GM21515 (cell line): ENCODE data around the gene TDRD12.
"Not testable (repeated sequence)": the region's sequence is repeated elsewhere in the genome, so short reads cannot be mapped to it uniquely, and the experiment has no call there.

Experiments
- ATAC-seq: cut with Tn5 transposase; IDR thresholded peaks from one replicate; pipeline ENCODE4 v1.9.1; 2021; ENCODE audit not compliant: unreplicated experiment

Gene TDRD12

DNA sequence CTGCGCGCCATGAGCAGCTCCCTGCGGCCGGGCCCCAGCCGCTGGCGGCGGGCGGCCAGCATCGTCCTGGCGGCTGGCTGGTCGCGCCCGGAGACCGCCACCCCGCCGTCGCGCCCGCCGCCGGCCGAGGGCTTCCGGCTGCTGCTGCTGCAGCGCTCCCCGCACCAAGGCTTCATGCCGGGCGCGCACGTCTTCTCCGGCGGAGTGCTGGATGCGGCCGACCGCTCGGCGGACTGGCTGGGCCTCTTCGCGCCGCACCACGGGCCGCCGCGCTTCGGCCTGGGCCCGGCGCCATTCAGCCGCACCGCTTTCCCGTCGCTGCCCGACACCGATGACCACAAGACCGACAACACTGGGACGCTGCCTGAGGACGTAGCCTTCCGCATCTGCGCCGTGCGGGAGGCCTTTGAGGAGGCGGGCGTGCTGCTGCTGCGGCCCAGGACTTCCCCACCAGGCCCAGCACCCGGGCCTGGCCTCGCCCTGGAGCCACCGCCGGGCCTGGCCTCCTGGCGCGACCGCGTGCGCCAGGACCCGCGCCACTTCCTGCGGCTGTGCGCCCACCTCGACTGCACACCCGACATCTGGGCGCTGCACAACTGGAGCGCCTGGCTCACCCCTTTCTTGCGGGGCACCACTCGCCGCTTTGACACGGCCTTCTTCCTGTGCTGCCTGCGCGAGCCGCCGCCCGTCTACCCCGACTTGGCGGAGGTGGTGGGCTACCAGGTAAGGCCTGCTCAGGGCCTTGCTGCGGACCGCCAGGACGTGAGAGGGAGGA is 27.4 kb upstream of the TDRD12 start:
- peak; percentile 62 for ATAC-seq

DNA sequence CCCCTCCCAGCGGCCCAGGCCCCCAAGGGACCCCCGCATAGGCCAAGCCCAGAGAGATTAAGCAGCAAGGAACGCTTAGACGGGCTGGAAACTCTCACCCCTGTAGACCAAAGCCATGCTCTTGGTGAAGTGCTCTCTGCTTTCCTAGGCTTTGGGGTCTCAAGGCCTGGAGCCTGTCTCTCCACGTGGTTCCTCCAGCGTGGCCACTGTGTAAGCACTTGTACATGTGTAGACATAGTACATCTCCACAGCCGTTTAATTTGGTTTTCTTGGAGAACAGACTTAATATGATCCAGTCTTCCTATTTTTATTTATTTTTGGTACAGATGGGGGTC is 26.9 kb upstream of the TDRD12 start:
- ATAC-seq: no peak

DNA sequence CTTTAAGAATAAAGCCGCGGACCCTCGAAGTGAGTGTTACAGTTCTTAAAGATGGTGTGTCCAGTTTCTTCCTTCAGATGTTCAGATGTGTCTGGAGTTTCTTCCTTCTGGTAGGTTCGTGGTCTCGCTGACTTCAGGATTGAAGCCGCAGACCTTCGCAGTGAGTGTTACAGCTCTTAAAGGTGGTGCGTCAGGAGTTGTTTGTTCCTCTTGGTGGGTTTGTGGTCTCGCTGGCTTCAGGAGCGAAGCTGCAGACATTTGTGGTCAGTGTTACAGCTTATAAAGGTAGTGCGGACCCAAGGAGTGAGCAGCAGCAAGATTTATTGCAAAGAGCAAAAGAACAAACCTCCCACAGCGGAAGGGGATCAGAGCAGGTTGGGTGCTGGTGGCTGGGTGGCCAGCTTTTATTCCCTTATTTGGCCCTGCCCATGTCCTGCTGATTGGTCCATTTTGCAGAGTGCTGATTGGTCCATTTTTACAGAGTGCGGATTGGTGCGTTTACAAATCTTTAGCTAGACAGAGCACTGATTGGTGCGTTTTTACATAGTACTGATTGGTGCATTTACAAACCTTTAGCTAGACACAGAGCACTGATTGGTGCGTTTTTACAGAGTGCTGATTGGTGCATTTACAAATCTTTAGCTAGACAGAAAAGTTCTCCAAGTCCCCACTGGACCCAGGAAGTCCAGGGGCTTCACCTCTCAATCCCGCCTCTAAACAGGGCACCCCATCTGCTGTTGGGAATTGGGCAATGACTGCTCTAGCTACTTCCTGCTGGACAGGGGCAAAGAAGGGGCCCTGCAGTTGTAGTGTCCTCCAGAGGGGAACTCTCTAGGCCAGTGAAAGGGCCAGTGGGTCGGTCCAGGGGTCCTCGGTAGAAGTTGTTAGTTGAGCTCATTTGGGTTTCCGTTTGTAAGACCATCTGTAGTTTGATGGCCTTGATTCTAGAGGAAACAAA is 26.1 kb upstream of the TDRD12 start:
- not testable (repeated sequence) for ATAC-seq

DNA sequence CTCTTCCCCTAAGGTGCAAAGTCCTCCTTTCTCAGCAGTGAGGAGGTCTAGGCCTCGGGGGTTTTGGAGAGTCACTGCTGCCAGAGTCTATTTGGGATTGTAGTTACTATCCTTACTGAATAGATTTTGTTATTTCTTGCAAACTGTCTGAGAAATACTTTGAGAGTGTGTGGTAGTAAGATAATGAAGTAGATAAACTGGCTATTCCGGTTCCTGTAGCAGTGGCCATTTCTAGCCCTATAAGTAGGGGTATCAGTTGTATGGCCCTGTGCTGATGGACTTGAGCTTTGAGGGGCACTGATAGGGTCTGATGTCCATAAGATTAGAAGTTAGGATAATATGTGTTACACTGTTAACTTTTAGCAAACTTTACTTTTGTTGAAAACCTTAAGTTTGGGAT is 25.3 kb upstream of the TDRD12 start:
- ATAC-seq: not testable (repeated sequence)

DNA sequence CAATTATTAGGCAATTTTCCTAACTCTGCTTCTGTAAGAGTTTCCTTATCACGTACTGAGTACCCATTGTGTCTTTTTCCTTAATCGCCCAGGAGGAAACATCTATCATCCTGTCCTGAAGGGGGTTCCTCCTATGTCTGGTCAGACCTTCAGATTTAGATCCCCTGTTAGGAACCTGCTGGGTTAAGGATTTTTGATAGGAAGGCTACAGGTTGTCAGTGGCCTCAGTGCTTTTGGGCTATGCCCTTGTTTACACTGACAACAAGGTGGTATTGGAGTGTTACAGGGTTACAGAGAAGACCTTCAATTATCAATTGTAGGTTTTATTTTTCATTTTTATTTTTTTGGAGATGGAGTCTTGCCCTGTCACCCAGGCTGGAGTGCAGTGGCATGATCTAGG is 24.7 kb upstream of the TDRD12 start:
- not testable (repeated sequence) for ATAC-seq

DNA sequence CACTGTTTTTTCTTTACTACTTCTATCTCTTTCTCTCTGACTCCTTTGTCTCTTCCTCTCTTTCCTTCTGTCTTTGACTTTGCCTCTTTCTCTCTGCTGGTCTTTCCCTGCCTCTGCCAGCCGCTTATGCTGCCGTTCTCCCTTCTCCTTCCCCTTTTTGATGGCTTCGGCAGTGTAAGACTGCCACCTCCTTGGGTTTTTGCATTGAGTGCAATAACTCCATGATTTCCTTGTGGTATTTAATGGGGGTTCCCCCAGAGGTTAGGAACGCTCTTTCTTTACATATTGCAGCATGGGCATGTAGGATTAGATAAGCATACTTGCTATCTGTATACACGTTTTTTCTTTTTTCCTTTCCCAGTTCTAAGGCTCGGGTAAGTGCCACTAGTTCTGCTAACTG is 24.1 kb upstream of the TDRD12 start:
- ATAC-seq: not testable (repeated sequence)

DNA sequence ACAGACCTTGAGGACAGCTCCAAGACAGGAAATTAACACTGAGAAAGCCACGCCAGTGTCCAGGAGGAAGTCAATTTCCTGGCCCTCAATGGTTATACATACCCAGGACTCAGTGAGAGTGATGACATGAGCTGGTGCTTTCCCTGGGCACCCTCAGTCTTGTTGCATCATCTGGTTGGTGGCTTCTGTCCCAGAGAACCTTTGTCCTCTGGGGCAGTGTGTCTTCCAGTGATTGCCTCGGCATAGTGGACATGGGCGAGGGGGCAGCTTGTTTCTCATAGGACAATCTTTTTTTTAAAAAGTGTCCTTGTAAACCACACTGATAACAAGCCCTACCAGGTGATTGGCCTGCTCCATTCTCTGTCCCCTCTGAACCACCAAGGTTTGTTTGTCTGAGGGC is 22.8 kb upstream of the TDRD12 start:
- ATAC-seq: not testable (repeated sequence)

DNA sequence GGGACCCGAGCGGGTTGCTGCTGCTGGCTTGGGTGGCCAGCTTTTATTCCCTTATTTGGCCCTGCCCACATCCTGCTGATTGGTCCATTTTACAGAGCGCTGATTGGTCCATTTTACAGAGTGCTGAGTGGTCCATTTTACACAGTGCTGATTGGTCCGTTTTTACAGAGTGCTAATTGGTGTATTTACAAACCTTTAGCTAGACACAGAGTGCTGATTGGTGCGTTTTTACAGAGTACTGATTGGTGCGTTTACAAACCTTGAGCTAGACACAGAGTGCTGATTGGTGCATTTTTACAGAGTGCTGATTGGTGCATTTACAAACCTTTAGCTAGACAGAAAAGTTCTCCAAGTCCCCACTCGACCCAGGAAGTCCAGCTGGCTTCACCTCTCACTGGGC is 19.4 kb upstream of the TDRD12 start:
- ATAC-seq: not testable (repeated sequence)

DNA sequence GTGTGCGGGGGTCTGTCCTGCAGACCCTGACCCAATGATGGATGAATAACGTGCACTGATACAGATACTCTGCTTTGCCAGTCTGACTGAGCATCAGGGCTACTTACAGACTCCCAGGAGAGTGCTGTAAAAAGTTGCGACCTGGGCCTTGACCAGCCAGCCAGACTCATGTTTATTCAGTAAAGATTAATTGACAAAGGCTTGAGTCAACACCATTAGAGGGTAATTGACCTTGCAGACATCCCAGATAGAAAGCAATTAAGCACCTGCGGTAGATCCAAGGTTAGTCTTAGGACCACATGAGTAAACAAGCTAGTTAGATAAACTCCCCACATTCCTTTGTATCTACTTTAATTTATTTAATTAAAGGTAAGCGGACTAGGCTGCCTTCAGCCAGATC is 17.6 kb upstream of the TDRD12 start:
- ATAC-seq: no peak

DNA sequence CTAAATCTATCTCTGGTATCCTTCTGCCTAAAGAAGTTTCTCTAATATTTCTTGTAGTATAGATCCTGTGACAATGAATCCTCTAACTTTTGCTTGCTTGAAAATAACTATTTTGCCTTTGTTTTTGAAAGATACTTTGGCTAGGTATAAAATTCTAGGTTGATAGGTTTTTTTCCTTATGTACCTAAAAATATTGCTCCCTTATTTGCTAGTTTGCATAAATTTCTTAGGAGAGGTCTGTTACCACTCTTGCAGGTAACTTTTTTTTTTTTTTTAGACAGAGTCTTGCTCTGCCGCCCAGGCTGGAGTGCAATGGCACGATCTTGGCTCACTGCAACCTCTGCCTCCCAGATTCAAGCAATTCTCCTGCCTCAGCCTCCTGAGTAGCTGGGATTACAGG is 15.6 kb upstream of the TDRD12 start:
- ATAC-seq: not testable (repeated sequence)

DNA sequence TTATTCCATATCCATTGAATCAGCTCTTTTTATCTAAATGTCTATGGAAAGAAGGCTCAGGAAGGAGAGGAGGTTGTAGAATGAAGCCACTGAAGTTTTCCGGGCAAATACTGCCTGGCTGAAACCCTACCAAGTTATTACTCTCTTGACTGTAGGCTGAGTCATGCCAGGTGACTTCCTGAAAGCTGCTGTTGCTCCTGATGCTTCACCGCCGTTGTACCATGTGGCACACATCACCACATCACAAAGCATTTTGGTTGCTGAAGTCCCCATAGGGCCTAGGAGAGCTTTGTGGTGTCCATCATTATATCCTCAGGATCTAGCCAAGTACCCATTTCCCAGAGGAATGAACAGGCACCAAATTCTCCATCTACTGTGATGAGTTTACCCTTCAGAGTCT is 11.1 kb upstream of the TDRD12 start:
- no peak for ATAC-seq

DNA sequence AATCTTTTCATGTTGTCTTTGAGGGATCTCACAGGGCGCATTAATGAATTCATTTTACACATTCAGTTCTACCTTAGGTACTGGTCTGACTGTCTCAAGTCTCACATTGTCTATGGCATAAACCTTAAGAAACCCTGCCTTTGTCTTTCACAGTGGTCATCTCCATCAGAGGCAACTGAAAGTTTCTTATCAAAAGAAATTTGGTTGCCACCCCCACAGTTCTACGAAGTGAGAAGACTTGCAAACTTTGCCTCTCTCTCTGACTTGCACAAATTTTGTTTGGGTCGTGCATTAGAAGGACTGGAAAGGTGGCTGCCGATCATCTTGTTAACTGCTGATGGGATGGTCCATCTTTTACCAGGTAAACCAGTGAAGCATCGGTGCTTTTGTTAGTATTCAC is 10.5 kb upstream of the TDRD12 start:
- ATAC-seq: no peak

DNA sequence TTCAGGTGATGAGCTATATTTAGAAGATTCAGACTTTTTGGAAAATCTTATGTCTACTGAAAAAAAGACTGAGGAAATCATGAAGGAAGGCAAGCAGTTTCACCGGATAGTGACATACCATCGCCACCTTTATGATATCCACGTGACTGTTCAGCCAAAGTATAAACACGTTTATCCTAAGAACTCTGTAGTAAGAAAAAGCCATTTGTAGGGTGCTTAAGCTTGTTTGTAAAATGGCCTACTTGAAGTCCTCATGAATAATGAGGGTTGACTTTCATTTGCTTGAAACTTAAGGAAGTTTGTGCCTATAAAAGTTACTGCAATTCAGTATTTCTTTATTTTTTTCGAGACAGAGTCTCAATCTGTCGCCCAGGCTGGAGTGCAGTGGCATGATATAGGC is 7.8 kb upstream of the TDRD12 start:
- no peak for ATAC-seq

DNA sequence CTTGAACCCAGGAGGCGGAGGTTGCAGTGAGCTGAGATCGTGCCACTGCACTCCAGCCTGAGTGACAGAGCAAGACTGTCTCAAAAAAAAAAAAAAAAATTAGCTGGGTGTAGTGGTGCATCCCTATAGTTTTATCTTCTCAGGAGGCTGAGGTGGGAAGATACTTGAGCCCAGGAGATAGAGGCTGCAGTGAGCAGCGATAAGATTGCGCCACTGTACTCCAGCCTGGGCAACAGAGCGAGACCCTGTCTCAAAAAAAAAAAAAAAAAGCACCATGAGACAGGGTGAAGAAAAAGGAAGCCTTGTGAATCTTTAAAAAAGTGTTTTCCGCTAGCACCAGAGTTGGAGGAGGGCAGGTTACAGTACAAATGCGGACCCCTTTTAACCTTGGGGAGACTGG is 3.4 kb upstream of the TDRD12 start:
- ATAC-seq: not testable (repeated sequence)

DNA sequence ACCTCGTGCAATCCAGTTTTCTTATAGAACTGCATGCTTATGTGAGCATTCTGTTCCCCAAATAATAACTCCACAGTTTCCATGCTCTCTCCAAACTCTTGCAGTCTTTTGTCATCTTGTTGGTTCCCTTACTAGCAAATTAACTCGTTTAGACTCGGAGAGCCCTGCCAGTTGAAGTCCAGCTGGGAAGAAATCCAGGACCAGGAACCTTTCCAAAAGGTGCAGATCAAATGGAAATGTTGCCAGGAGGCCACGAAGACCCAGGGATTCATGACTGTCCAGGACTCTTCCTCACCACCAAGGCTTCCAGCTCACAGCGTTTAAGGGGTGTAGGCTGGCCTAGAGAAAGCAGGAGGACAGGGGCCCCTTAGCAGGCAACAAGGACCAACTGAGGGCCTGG is 2.1 kb upstream of the TDRD12 start:
- no peak for ATAC-seq

DNA sequence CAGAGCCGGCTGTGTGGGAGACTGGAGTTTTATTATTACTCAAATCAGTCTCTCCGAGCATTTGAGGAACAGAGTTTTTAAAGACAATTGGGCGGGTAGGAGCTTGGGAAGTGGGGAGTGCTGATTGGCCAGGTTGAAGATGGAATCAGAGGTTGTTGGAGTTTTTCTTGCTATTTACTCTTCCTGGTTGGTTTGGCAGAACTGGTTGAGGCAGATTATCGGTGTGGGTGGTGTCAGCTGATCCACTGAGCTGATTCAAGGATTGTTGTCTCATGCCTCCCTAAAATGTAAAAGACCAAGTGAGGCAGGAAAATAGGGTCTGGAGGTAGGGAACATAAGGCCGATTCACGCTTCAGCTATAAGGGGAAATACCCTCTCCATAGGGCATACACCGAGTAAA is 1.3 kb upstream of the TDRD12 start:
- ATAC-seq: no peak

DNA sequence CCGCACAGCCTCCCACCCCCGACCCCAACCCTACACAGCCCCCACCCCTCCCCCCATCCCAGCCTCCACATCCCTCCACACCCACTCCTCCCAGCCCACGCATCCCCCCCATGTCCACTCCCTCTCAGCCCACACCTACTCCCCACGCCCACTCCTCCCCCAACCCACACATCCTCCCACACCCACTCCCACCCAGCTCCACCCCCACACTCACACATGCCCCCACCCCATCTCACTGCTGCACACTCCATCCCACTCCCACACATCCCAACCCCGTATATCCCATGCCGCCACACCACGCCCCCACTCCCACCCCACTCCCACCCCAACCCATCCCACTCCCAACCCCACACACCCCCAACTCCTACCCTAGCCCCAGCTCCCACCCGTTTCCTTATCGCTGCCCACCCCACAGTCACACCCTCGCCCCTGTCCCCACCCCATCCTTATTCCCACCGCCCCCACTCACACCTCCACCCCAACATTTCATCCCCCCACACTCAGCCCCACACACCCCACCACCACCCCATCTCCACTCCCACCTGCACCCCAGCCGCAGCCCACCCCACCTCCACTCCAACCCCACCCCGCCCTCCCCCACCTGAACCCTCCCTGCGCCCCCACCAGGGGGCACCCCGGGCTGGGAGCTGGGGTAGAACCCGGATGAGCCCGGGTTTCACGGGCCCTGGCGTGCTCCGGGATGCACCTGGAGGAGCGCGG is 809 bp downstream of the TDRD12 start:
- no peak for ATAC-seq

DNA sequence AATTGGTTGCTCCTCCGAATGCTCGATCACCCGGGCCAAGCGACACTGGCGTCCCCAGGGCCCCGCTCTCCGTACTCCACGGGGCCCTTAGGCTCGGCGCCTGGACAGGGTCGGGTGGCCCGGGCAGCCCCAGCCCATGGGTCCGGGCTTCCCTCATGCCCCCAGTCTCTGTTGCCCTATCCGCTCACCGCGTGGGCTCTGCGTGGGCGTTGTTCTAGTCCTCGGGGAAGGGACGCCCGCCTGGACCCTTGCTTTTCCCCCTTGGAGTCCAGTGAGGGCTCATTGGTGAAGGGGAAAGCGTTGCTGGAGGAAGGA is 1.3 kb downstream of the TDRD12 start:
- ATAC-seq: no peak

DNA sequence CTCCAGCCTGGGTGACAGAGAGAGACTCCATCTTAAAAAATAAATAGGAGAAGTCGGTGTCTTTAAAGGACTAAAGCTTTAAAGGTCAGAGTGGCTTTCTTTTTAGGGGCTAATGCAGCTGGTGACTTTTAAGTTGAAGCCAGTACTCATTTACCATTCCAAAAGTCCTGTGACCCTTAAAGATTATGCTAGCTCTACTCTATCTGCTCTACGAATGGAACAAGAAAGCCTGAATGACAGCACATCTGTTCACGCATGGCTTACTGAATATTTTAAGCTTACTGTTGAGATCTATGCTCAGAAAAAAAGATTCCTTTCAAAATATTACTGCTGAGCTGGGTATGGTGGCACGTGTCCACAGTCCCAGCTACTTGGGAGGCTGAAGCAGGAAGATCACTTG is 16.4 kb downstream of the TDRD12 start:
- ATAC-seq: no peak

DNA sequence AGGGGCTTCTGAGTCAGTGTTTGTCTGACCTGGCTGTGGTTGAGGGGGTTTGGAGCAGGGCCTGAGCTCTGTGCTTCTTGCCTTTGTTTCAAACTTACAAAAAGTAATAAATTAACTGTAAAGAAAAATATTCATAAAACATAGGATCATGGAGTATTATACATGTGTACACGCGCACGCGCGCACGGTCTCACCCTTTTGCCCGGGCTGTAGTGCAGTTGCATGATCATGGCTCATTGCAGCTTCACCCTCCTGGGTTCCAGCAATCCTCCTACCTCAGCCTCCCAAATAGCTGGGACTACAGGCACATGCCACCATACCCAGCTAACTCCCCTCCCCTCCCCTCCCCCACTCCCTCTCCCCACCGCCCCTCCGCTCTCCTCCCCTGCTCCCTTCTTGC is 23.5 kb downstream of the TDRD12 start:
- no peak for ATAC-seq

DNA sequence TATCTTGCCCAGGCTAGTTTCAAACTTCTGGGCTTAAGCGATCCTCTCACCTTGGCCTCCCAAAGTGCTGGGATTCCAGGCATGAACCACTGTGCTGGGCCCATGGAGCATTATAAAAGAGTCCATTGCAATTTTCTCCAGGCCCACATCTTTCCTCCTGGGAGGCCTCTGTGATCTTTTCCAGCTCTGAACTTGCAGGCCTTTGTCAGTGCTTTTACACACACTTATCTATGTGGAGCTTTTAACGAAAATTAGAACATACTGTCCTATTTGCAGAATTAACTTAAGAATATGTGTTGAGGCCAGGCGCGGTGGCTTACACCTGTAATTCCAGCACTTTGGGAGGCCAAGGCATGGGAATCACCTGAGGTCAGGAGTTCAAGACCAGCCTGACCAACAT is 23.9 kb downstream of the TDRD12 start:
- no peak for ATAC-seq
